GM12892 (cell line): Measurements from ENCODE around the gene HECW1.

Experiments used
- POLR2A ChIP-seq: IDR thresholded peaks from 2 replicates; pipeline ENCODE4 v1.6.1; 2011; ENCODE audit warnings: low read depth, low read length, control low read depth
- POLR2AphosphoS5 ChIP-seq: IDR thresholded peaks from 2 replicates; pipeline ENCODE4 v1.6.1; 2011; ENCODE audit warnings: low read depth, low read length, control low read depth
- TAF1 ChIP-seq: IDR thresholded peaks from 2 replicates; pipeline ENCODE4 v1.6.1; 2011; ENCODE audit warnings: low read depth, mild to moderate bottlenecking, control low read depth, low read length, borderline replicate concordance

GRCh38 chr7:43211693-43212092 lies 99.2 kb downstream of the HECW1 start:
- TF ChIP-seq POLR2A (no peak), POLR2AphosphoS5 (no peak), TAF1 (no peak)
